Measurements from ENCODE around the gene POLR1F. TPM values are rescaled to one million over a fixed set of nuclear protein-coding genes. Genes with fewer than 3 reads are reported as not detected.

The POLR1F gene
- total and polyA plus RNA-seq, 2 of the 4 experiments (the other 2 are of a cell fraction), result 6.8 to 16.1 TPM

GRCh38 chr7:19648791-19649190 is 60.0 kb downstream of the POLR1F start:
- H3K9ac ChIP-seq (ENCODE audit: low read depth, low read length), result no peak overlapping the region
- H3K79me1 ChIP-seq (ENCODE audit: low read depth in 1 of 2, low read length in 2 of 2), result no peaks in the 10 kb centered on the region
- intact Hi-C loops (cut with micrococcal nuclease), result no loop called here
- H3K9me1 ChIP-seq (ENCODE audit: insufficient read depth, low read length), result no peaks in the 10 kb centered on the region
- H3K9me3 ChIP-seq (ENCODE audit: control insufficient read depth, insufficient read depth, low read length), result 0 out of 2 replicates have a peak, but pooled peaks cover 1% of the 10 kb centered on the region
- no TSS peak for BruUV-seq (replicated peaks)
- no CpG with 5 or more reads among the region's 2 CpGs for WGBS, 2 experiments (ENCODE audit: extremely low coverage in 2 of 2, insufficient read length in 1 of 2)
- no peaks in the 10 kb centered on the region for H3K4me1 ChIP-seq (ENCODE audit: control insufficient read depth, insufficient read depth, low read length)
- no peak for ATAC-seq (ENCODE audit: low read depth)
- CTCF ChIA-PET, result no interaction called here
- in situ Hi-C loops (cut with MboI; ENCODE audit: low sequenced_read_pairs), result no loop called here
- no peak overlapping the region for H3K4me2 ChIP-seq (ENCODE audit: low read depth, low read length)
- TF ChIP-seq CEBPB (IDR thresholded peaks at IDR 0.05; ENCODE audit: low read depth, low read length) (no peak), FOS (IDR thresholded peaks at IDR 0.05; ENCODE audit: low read depth, low read length) (no peak), USF2 (IDR thresholded peaks at IDR 0.05; ENCODE audit: low read depth, low read length) (no peak)
- H4K20me1 ChIP-seq (ENCODE audit: insufficient read depth, low read length), result no peaks in the 10 kb centered on the region
- H3K27ac ChIP-seq (ENCODE audit: insufficient read depth, low read length), result no peak overlapping the region
- no peak overlapping the region for H4K91ac ChIP-seq (ENCODE audit: insufficient read depth, low read depth, low read length)
- no peak overlapping the region for H2BK120ac ChIP-seq (ENCODE audit: low read depth, low read length)
- no peak overlapping the region for H2AFZ ChIP-seq (replicated peaks; ENCODE audit: low read length, poor library complexity)
- no peak overlapping the region for H2BK15ac ChIP-seq (ENCODE audit: low read depth, low read length)
- dilution Hi-C loops (cut with HindIII; ENCODE audit: low sequenced_read_pairs, unreplicated experiment), result no loop called here
- H2AK9ac ChIP-seq (replicated peaks; ENCODE audit: low read depth, low read length, poor library complexity), result no peak overlapping the region
- H3K56ac ChIP-seq (ENCODE audit: extremely low read depth, insufficient read depth, low read length), result no peak overlapping the region
- H3K27me3 ChIP-seq (ENCODE audit: control insufficient read depth, insufficient read depth, low read length), result no peaks in the 10 kb centered on the region
- H4K8ac ChIP-seq (ENCODE audit: low read depth in 2 of 2, low read length in 2 of 2), result no peak overlapping the region
- H4K5ac ChIP-seq (ENCODE audit: low read depth, low read length), result no peak overlapping the region
- H2BK5ac ChIP-seq (ENCODE audit: low read depth, low read length, poor library complexity, severe bottlenecking), result no peak overlapping the region
- no peak overlapping the region for H3K4me3 ChIP-seq (ENCODE audit: insufficient read depth, low read depth, low read length)
- H2AK5ac ChIP-seq (ENCODE audit: low read depth, low read length), result no peak overlapping the region
- H3K4ac ChIP-seq (ENCODE audit: low read depth, low read length), result no peak overlapping the region
- H3K14ac ChIP-seq (replicated peaks; ENCODE audit: low read depth, low read length), result no peak overlapping the region
- H3K23ac ChIP-seq (ENCODE audit: low read depth, low read length), result no peak overlapping the region
- no peak overlapping the region for H3K18ac ChIP-seq (ENCODE audit: low read depth, low read length)
- no peak overlapping the region for H2BK20ac ChIP-seq (ENCODE audit: low read depth, low read length)
- DNase-seq, result no peak
- H3K36me3 ChIP-seq (ENCODE audit: control insufficient read depth, insufficient read depth, low read length), result no peaks in the 10 kb centered on the region
- POLR2A ChIA-PET (ENCODE audit: unreplicated experiment), result no interaction called here

Small RNA genes within 50 kb of the gene (microRNA-seq; reads per million reads assigned to microRNA genes)
- 0 to 11.4 reads per million in 2 experiments for gene MIR3146 (ENCODE audit: insufficient read depth in 1 of 2, insufficient read length in 1 of 2, unreplicated experiment in 1 of 2)

Small RNA genes within 50 kb of the gene (small RNA-seq; reads per million reads assigned to genes)
- gene MIR3146, result 0 to 4.0 (median 0.16) reads per million in 5 experiments

Other genes with a start within 250 kb of the POLR1F start
- not detected in 2 replicates for gene TMEM196, start 64.6 kb upstream of the POLR1F start, total RNA-seq (2012; rRNA removed)
- not detected in 2 replicates for gene TMEM196, start 64.6 kb upstream of the POLR1F start, polyA plus RNA-seq (2012; rRNA removed)

Measured in IMR-90 (cell line).